Lower lobe of right lung (tissue), 2 donors: ENCODE results near the gene METTL22. TPM values are rescaled to one million over a fixed set of nuclear protein-coding genes. Genes with fewer than 3 reads are reported as not detected.

ENCODE experiments used
- ATAC-seq, 2 donors: fragments of 200-7000 bp; cut with Tn5 transposase; one replicate each; pipeline ENCODE4 v1.9.1; 2020 to 2022; ENCODE audit warnings: mild to moderate bottlenecking in 2 of 2, moderate library complexity in 2 of 2
- DNase-seq: peaks from one replicate; pipeline ENCODE4 v3.0.0-alpha.2; 2020
- H3K27ac ChIP-seq: fragments of 200-600 bp; one replicate; pipeline ENCODE4 v1.8.0; 2022
- H3K27me3 ChIP-seq: fragments of 200-600 bp; one replicate; pipeline ENCODE4 v1.8.0; 2022; ENCODE audit warnings: low read depth
- H3K36me3 ChIP-seq: fragments of 200-600 bp; one replicate; pipeline ENCODE4 v1.8.0; 2022; ENCODE audit warnings: mild to moderate bottlenecking
- H3K4me1 ChIP-seq: fragments of 200-600 bp; one replicate; pipeline ENCODE4 v1.8.0; 2022
- H3K4me3 ChIP-seq: fragments of 200-600 bp; one replicate; pipeline ENCODE4 v1.8.0; 2022; ENCODE audit warnings: mild to moderate bottlenecking
- H3K9me3 ChIP-seq: fragments of 200-600 bp; one replicate; pipeline ENCODE4 v1.8.0; 2022
- CTCF ChIP-seq: fragments of 200-600 bp; IDR thresholded peaks from one replicate; pipeline ENCODE4 v1.8.0; 2022; ENCODE audit warnings: antibody characterized with exemption, mild to moderate bottlenecking
- intact Hi-C: fragments of 100-400 bp; cut with DNase I; formaldehyde crosslinking; loops from one replicate; pipeline ENCODE4 v1.11.0; 2022
- total RNA-seq: library from RNA; stranded (reverse); fragmentation: NEBNext Ultra II Directional; extraction: Animal tissue kit (Norgen Biotek cat#: 25700); gene quantifications from one replicate; pipeline ENCODE4 v1.2.1, GENCODE V29; 2021
- donor health status: DM: no; HTN: yes; CAD: no; lungs with severe emphysema.

METTL22 gene
- total RNA-seq, 1 donor from 2014 or later, result 43.5 TPM

DNA sequence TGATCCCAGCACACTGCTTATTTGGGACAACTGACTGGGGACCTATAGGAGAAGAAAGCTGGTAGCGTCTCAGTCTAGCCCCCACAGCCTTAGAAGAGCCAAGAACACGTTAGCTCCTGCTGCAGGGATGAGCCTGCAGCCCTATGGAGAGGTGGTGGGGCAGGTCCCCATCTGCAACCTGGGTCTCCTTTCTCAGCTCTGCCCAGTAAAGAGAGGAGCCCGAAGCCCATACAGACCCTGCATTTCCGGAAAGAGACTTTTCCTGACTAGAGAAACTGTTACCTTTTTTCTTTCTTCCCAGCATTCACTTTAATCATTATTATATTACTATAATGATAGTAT lies 788 bp downstream of the METTL22 start:
- no peaks in the 10 kb centered on the region for H3K27me3 ChIP-seq
- H3K4me3 ChIP-seq, result peak overlapping the region; percentile 99
- no peak for DNase-seq
- peak overlapping the region; percentile 92 for H3K27ac ChIP-seq
- peaks cover 14% of the 10 kb centered on the region for H3K4me1 ChIP-seq
- TF ChIP-seq CTCF, result no peak
- peaks cover 18% of the 10 kb centered on the region for H3K36me3 ChIP-seq
- no peaks in the 10 kb centered on the region for H3K9me3 ChIP-seq
- intact Hi-C loops, result no loop called here
- ATAC-seq, result peak; percentile 11 to 34

- Histone ChIP-seq H3K9me3 (no peaks in the 10 kb centered on the region), H3K27ac (no peak overlapping the region), H3K4me1 (peaks cover 14% of the 10 kb centered on the region), H3K36me3 (peaks cover 32% of the 10 kb centered on the region), H3K27me3 (no peaks in the 10 kb centered on the region), H3K4me3 (no peak overlapping the region)
- DNase-seq, result no peak
- intact Hi-C loops, result no loop called here
- no peak for TF ChIP-seq CTCF
- ATAC-seq, result no peak
Measured at GRCh38 chr16:8623634-8624033, 2.1 kb downstream of the METTL22 start.

DNA sequence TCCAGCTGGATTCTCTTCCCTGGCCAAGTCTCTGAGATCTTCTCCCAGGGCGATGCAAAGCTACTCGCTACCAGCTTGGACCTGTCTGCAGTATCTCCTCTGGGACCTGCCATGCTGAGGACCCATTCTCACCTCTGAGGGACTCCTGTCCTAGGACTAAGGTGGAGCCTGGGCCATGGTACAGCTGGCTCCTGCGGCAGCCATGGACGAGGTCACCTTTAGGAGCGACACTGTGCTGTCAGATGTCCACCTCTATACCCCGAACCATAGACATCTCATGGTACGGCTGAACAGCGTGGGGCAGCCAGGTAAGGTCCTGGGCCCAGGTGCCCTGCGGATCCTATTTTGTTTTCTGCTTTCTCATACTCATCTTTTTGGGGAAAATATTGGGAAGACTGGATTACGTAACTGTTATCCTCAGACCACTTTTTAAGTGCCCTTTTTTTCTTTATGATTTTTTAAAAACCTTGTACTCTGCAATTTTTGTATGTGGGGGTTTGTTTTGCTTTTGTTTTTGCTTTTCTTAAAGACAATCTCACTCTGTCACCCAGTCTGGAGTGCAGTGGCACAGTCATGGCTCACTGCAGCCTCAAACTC lies 4.1 kb downstream of the METTL22 start:
- Histone ChIP-seq H3K4me3 (no peak overlapping the region), H3K27ac (no peak overlapping the region), H3K36me3 (peaks cover 51% of the 10 kb centered on the region), H3K9me3 (no peaks in the 10 kb centered on the region), H3K4me1 (peaks cover 14% of the 10 kb centered on the region), H3K27me3 (no peaks in the 10 kb centered on the region)
- no peak for TF ChIP-seq CTCF
- ATAC-seq (no peak), DNase-seq (no peak)
- intact Hi-C loops, result no loop called here

DNA sequence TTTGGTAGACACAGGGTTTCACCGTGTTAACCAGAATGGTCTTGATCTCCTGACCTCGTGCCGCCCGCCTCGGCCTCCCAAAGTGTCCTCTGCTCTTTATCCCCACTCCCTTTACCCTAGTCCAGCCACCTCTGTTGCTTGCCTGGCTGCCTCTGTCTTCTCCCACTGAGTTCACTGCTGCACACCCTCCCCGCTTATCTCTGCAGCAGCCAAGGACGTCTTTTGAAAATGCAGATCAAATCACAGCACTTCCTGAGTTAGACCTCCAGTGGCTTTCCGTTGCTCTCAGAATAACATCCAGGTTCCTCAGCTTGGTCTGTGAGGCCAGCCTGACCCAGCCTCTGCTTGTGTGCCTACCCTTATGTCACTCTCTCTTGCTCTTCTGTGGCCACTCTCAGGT lies 5.4 kb downstream of the METTL22 start:
- Histone ChIP-seq H3K27ac (no peak overlapping the region), H3K4me3 (no peak overlapping the region), H3K9me3 (no peaks in the 10 kb centered on the region), H3K36me3 (peaks cover 65% of the 10 kb centered on the region), H3K4me1 (peaks cover 14% of the 10 kb centered on the region), H3K27me3 (no peaks in the 10 kb centered on the region)
- no peak for TF ChIP-seq CTCF
- intact Hi-C loops, result no loop called here
- DNase-seq (no peak), ATAC-seq (no peak)

DNA sequence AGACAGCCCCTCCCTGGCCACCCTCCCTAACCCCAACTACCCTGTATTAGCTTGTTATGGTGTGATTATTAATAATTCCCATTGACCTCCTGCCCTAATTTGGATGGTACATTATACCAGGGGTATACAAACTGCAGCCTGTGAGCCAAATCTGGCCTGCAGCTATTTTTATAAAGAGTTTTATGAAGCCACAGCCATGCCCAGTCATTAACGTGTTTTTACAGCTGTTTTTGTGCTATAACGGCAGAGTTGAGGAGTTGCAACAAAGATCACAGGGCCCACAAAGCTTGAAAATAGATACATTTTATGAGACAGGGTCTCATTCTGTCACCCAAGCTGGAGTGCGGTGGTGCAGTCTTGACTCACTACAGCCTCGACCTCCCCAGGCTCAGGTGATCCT lies 6.0 kb downstream of the METTL22 start:
- no peaks in the 10 kb centered on the region for H3K27me3 ChIP-seq
- H3K4me3 ChIP-seq, result no peak overlapping the region
- no peak for DNase-seq
- no peak for ATAC-seq
- H3K36me3 ChIP-seq, result peaks cover 70% of the 10 kb centered on the region
- no peak for TF ChIP-seq CTCF
- intact Hi-C loops, result no loop called here
- H3K27ac ChIP-seq, result no peak overlapping the region
- peaks cover 9% of the 10 kb centered on the region for H3K4me1 ChIP-seq
- H3K9me3 ChIP-seq, result no peaks in the 10 kb centered on the region
